Measurements from ENCODE around the gene TJP2.

TJP2 gene

DNA sequence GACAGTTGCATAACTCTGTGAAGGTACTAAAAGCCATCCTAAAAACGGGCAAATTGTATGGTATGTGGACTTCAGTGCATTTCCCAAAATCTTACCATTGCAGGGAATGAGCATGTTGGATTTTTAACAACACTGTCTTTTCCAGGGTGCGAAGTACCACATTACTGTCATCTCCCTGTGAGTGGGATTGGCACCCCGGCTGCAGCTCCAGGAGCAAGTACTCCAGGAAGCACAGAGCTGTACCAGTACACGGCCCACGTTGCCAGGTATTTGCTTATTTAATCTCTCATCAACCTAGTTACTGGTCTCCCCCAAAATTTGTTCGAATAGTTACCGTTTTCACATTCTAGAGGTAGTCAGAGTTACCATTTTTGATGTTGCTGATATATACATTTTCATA lies 22.6 kb upstream of the TJP2 start:
- no peak for TF ChIP-seq EZH2 (IDR thresholded peaks at IDR 0.05; ENCODE audit: borderline replicate concordance, low read length)
- TF ChIP-seq, protein P1, sequence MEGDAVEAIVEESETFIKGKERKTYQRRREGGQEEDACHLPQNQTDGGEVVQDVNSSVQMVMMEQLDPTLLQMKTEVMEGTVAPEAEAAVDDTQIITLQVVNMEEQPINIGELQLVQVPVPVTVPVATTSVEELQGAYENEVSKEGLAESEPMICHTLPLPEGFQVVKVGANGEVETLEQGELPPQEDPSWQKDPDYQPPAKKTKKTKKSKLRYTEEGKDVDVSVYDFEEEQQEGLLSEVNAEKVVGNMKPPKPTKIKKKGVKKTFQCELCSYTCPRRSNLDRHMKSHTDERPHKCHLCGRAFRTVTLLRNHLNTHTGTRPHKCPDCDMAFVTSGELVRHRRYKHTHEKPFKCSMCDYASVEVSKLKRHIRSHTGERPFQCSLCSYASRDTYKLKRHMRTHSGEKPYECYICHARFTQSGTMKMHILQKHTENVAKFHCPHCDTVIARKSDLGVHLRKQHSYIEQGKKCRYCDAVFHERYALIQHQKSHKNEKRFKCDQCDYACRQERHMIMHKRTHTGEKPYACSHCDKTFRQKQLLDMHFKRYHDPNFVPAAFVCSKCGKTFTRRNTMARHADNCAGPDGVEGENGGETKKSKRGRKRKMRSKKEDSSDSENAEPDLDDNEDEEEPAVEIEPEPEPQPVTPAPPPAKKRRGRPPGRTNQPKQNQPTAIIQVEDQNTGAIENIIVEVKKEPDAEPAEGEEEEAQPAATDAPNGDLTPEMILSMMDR (IDR thresholded peaks at IDR 0.05; ENCODE audit: low read length) = no peak
- no peaks in the 10 kb centered on the region for H3F3A ChIP-seq (ENCODE audit: insufficient read depth, low read length)
- no peaks in the 10 kb centered on the region for H3K9me3 ChIP-seq (ENCODE audit: low read length)
- H2AFZ ChIP-seq (ENCODE audit: low read length) = no peak overlapping the region
- H3K79me2 ChIP-seq (ENCODE audit: insufficient read depth, low read length) = no peaks in the 10 kb centered on the region
- no peaks in the 10 kb centered on the region for H3K9me2 ChIP-seq (ENCODE audit: low read depth, low read length)
- H3K4me3 ChIP-seq (ENCODE audit: low read depth, low read length, poor library complexity, severe bottlenecking) = no peak overlapping the region
- no peak overlapping the region for H3K9ac ChIP-seq (ENCODE audit: low read length)
- H4K20me1 ChIP-seq (ENCODE audit: insufficient read depth, low read length) = no peaks in the 10 kb centered on the region
- no peak overlapping the region for H3K4me2 ChIP-seq (ENCODE audit: low read length)
- peaks cover 26% of the 10 kb centered on the region for H3K4me1 ChIP-seq (ENCODE audit: insufficient read depth, low read length, severe bottlenecking)
- H3K27me3 ChIP-seq (ENCODE audit: insufficient read depth, low read length) = no peaks in the 10 kb centered on the region
- H3K27ac ChIP-seq (ENCODE audit: low read depth, low read length, poor library complexity, severe bottlenecking) = no peak overlapping the region
- no peaks in the 10 kb centered on the region; the same call in 1 of the 2 replicates for H3K36me3 ChIP-seq (ENCODE audit: insufficient read depth, low read length)

DNA sequence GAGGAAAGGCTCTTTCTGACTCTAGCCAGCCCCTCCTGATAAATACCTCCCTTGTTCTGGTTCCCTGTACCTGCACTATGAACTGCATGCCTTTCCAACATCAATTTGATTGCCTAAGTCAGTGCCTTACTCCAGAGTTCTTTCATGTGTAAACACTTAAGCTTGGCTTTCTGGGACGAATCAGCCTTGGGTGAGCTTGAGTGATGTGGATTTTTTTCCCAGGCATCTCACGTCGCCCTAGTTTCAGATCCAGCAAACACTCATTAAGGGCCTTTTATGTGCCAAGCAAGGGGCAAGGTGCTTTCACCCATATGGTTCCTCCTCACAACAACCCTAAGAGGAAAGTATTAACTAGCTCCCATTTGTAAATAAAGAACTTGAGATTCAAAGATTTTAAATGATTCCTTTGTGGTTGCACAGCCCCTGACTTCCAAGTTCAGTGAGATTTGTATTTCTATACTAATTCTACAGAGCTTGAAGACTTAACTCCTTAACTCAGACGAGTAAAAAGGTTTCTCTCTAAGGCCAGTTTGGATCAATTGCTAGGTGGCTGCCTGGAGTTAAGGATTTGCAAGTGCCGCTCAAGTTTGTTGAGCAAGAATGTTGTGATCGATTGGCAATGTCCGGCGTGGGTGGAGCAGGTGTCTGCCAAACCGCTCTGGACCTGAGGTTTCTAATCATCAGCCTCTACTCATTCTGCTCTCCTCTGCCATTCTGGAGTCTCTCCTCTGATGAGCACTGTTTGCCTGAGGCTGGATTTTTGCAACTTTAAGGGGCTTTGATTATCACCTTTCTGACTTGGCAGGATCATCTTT lies 20.2 kb upstream of the TJP2 start:
- no peaks in the 10 kb centered on the region for H4K20me1 ChIP-seq (ENCODE audit: insufficient read depth, low read length)
- H3K9me2 ChIP-seq (ENCODE audit: low read depth, low read length) = no peaks in the 10 kb centered on the region
- no peak overlapping the region for H3K4me3 ChIP-seq (ENCODE audit: low read depth, low read length, poor library complexity, severe bottlenecking)
- TF ChIP-seq, protein P1 (IDR thresholded peaks at IDR 0.05; ENCODE audit: low read length) = no peak
- no peak for TF ChIP-seq EZH2 (IDR thresholded peaks at IDR 0.05; ENCODE audit: borderline replicate concordance, low read length)
- no peaks in the 10 kb centered on the region; the same call in 1 of the 2 replicates for H3K36me3 ChIP-seq (ENCODE audit: insufficient read depth, low read length)
- H3K79me2 ChIP-seq (ENCODE audit: insufficient read depth, low read length) = no peaks in the 10 kb centered on the region
- no peak overlapping the region for H2AFZ ChIP-seq (ENCODE audit: low read length)
- no peaks in the 10 kb centered on the region for H3F3A ChIP-seq (ENCODE audit: insufficient read depth, low read length)
- H3K9me3 ChIP-seq (ENCODE audit: low read length) = no peaks in the 10 kb centered on the region
- no peaks in the 10 kb centered on the region for H3K27me3 ChIP-seq (ENCODE audit: insufficient read depth, low read length)
- H3K9ac ChIP-seq (ENCODE audit: low read length) = no peak overlapping the region
- H3K4me1 ChIP-seq (ENCODE audit: insufficient read depth, low read length, severe bottlenecking) = peaks cover 26% of the 10 kb centered on the region
- H3K4me2 ChIP-seq (ENCODE audit: low read length) = no peak overlapping the region
- no peak overlapping the region for H3K27ac ChIP-seq (ENCODE audit: low read depth, low read length, poor library complexity, severe bottlenecking)

DNA sequence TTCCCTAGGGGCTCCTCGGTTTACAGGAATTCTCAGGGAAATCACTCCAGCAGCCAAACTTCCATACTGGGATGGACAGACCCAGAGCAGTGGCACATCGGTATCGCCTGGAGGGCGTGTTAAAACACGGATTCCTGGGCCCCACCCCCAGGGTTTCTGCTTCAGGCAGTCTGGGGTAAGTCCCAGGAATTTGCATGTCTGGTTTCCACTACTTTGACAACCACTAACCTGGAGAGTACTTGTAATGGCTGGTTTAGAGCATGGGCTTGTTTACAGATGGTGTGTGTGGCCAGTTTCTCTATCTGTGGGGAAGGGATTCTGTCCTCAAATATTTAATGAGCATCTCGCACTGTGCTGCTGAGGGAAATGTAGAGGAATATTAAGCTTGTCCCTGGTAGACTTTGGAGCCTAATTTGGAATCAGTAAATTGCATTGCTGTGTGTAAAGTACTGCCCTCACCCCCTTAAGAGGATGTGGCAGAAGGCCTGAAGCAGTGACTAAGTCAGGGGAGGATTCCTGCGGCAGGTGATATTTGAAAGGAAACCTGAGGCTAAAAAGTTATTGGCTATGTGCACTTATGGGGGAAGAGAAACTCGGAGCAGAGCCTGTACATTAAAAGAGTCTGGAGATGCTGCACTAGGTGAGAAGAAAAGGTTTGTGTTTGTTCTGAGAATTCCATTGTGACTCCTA lies 18.6 kb upstream of the TJP2 start:
- Histone ChIP-seq H3K27me3 (ENCODE audit: insufficient read depth, low read length) (no peaks in the 10 kb centered on the region), H3K4me2 (ENCODE audit: low read length) (peak overlapping the region; percentile 19; the same call in 1 of the 2 replicates), H3K4me1 (ENCODE audit: insufficient read depth, low read length, severe bottlenecking) (peaks cover 26% of the 10 kb centered on the region), H3K4me3 (ENCODE audit: low read depth, low read length, poor library complexity, severe bottlenecking) (no peak overlapping the region), H2AFZ (ENCODE audit: low read length) (no peak overlapping the region), H3K9me3 (ENCODE audit: low read length) (no peaks in the 10 kb centered on the region), H3K27ac (ENCODE audit: low read depth, low read length, poor library complexity, severe bottlenecking) (peak overlapping the region; percentile 56), H3K36me3 (ENCODE audit: insufficient read depth, low read length) (no peaks in the 10 kb centered on the region; the same call in 1 of the 2 replicates), H3K79me2 (ENCODE audit: insufficient read depth, low read length) (no peaks in the 10 kb centered on the region), H4K20me1 (ENCODE audit: insufficient read depth, low read length) (no peaks in the 10 kb centered on the region), H3K9ac (ENCODE audit: low read length) (no peak overlapping the region; the same call in 1 of the 2 replicates), H3K9me2 (ENCODE audit: low read depth, low read length) (no peaks in the 10 kb centered on the region), H3F3A (ENCODE audit: insufficient read depth, low read length) (no peaks in the 10 kb centered on the region)
- no peak for TF ChIP-seq EZH2 (IDR thresholded peaks at IDR 0.05; ENCODE audit: borderline replicate concordance, low read length)
- TF ChIP-seq, protein P1 (IDR thresholded peaks at IDR 0.05; ENCODE audit: low read length) = no peak
